CD1c-positive myeloid dendritic cell (primary cell): Measurements from ENCODE around the gene NRCAM.
A peak's percentile ranks its signal among the peaks of the same experiment; 100 is the strongest.

Experiments used
- DNase-seq: peaks from one replicate; pipeline ENCODE4 v3.0.0-alpha.2; 2016; ENCODE audit errors: extremely low spot score

NRCAM gene

DNA sequence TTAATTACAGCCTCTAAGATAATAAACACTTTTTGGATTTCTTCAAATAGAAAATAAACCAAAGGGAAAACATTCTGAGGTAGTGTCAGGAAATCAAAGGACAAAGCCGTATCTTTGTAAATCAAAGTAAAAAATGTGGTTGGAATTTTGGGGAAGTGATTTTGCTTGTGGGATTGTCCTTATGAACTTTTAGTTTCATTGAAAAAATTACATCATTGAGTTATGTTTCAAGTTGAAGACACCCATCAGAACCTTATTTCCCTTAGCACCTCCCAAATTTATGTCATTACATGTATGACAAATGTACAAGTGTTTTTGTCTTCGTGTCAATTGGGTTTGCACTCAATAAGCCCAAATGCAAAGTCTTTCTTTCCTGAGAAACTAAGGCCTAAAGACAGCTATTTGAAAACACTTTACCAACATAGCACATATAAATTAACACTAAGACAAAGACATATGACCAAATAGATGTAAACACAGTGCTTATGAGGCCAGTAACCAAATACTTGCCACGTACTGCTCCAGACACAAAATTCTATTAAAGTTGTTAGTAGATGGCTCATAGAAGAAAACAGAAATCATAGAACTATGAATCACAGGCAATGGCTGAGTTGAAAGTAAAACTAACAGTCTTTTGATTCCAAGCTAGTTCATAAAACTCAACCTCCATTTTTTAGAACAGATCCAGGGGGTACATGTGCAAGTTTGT, 299.2 kb downstream of the NRCAM start:
- DNase-seq = peak; percentile 30

DNA sequence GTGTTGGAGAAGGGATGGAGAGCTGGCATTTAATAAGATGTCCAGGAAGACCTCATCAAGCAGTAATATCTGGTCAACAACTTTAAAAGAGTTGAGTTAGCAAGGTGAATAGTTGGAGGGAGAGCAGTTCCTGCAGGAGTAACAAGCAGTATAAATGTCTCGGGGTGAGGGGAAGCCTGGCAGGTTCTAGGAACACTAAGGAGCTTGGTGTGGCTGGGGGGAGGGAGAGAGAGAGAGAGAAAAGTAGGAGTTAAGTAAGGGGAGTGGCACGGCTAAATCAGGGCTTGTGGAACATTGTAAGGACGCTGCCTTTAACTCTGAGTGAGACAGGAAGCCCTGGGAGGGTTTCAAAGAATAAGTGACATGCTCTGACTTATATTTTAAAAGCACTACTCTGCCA, 304.0 kb downstream of the NRCAM start:
- no peak for DNase-seq

DNA sequence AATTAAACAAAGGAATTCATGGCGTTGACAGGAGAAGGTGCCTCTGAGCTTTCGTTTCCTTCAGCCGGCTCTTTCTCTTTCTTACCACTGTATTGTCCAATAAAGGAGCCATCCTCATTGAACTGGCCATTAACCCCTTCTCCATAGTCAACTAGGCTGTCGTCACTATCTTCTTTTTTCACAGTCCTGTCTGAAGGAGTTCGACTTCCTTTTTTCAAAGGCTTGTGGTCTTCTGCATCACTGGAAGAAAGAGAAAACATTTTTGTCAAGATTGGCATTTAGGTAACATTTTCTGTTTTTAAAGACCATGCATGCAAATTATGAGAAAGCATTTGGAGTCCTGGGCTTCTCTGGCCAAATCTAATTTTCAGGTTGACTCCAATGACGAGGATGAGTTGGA, 306.3 kb downstream of the NRCAM start:
- no peak for DNase-seq

DNA sequence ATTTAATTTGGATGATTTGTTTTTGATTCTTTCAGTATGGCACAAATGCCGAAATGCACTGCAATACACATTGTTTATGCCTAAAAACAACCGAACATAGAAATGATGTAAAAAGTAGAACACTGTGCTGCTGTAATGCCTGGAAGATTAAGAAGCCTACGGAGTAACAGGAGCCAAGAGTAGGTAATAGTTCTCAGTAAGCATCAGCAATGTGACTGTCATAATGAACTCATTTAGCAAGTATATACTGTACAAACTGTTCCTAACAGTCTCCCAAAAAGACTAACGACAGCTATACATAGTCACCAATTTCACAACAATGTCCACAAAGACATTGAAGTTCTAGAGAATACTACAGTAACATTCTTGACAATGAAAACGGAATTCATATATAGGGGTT, 307.1 kb downstream of the NRCAM start:
- DNase-seq = no peak

DNA sequence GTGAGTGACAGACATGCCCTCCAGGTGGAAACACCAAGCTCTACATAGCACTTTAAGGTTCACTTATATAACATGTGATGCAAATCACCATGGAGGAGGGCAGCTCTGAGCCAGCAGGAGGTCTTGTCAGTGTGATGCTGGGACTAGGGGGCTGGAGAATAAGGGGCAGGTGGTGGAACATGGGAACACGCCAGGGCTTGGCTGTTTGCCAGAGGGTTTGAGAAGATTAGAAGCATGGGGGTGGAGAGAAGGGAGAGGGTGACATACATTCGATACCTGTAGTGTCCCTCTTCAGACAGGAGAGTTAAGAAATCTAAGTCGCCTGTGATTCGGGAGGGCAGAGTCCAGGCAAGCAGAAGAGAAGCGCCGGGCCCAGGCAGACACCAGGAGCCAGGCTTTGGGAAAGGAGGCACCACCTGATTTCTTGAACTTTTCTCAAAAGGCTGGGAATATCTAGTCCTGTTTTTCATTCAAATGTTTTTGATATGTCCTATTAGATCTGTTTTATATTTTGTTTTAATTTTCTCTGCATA, 309.1 kb downstream of the NRCAM start:
- DNase-seq = no peak

DNA sequence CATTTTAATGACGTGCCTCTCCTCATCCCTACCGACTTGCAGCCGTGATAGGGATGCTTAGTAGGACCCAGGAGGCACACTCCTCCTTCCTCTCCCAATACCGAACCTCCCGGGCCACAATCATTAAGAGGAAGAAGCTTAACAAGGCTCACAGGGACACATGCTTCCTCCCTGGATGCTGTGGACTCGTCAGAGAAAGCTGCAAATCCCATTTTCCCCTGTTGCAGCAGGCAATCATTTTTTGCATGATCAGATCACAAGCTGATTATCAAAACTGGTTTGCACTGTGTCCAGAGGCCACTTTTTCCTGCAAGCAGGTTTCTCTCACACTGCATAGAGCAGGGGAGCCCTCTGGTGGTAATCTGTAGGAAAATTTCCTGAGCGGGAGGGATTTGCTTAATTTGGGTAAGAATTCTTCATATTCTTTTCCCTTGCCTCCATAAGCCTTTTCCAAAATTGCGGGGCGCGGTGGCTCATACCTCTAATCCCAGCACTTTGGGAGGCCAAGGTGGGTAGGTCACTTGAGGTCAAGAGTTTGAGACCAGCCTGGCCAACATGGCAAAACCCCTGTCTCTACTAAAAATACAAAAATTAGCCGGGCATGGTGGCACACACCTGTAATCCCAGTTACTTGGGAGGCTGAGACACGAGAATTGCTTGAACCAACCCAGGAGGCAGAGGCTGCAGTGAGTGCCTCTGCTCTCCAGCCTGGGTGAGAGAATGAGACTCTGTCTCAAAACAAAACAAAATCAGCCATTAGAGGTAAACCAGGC, 310.0 kb downstream of the NRCAM start:
- peak; percentile 70 for DNase-seq

DNA sequence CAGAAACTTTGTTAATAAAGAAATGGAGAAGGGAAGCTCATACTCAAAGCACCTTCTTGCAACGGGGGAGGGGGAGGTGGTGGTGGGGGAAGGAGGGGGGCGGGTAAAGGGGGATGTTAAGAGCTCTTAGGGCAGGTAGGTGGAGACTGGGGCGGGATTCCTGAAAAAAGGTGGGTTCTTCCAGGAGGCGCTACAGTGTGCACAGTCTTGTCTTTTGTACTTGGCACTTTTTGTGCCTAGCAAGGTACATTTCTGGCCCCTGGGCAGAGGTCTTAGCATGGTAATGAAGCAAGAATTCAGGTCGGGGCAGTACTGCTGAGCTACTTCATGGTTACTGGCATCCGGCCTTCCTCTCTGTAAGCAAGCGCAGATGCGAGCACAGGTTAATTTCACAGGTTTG, 310.8 kb downstream of the NRCAM start:
- DNase-seq = no peak

DNA sequence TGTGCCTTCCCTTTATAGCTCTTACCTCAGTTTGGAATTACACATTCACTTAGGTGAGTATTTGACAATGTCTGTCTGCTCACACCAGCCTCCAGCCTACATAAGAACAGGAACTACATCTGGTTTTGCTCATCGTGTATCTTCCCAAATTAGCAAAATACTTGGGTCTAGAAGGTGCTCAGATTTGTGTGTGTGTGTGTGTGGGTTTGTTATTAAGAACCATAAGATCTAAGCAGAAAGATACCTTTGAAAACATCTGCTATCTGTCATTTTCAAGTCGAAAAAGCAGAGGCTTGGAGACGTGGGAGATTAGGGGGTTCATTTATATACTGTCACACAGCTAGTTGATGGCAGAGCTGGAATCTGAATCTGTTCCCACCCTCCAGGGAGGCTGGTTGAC, 311.3 kb downstream of the NRCAM start:
- no peak for DNase-seq

DNA sequence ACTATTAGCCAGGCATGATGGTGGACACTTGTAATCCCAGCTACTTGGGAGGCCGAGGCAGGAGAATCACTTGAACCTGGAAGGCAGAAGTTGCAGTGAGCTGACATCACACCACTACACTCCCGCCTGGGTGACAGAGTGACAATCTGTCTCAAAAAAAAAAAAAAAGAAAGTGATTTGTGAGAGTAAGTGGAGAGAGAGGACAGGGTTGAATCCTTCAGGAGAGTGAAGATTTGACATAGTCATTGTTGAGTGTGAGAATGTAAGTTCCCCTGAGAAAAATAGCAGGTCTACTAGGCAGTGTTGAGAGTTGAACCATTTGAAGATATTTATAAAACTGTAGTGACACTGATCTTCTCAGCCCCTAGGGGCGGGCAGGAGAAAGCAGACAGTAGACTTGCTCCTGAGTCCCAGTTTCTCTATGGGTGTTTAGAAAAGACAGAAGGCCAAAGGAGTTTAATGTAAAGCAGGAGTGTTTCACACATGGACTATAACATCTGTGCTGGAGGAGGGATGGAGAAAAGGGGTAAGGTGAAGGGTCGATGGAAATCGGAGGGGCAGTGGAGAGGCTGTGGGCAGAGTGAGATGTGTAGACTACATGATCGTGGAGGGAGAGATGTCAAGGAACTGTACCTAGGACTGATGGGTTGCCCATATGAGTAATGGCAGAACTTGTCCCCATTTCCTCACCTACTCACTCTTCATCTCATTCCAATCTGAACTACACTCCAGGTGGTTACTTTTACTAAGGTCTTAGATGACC, 312.4 kb downstream of the NRCAM start:
- DNase-seq = no peak

DNA sequence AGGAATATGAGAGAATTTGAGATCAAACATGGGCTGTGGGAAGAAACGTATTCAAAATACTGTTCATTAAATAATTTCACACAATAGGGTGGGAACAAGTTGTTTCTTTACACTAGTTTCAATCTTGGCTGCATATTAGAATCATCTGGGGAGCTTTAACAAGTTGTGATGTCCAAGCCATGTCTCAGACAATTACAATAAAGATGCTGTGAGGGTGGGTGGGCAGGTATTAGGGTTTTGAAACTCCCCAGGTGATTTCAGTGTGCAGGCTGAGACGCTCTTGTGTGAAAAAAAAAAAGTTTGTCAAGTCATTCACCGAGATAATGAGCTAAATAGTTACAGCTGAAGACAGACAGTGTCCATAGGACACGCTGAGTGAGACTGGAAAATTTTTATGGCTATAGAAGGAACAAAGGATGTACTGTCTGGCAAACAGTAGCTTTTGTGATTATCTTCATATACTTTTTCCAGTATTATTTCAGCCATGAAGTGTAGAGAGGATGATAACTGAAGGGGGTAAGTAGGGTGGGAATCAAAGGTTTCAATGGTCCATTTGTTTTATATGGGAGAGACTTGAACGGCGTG, 313.5 kb downstream of the NRCAM start:
- no peak for DNase-seq

DNA sequence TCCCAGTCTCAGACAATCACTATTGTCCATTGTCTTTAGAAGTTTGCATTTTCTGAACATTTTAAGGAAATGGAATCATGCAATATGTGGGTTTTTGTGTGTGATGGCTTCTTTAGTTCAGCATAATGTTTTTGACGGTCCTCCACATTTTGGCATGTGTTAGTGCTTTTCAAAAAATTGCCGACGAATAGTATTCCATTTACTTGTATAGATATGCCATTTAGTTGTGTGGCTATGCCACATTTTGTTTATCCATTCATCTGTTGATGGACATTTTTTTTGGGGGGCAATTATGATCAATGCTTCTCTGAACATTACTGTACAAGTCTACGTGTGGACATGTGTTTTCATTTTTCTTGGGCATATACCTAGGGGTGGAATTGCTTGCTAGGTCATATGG, 314.1 kb downstream of the NRCAM start:
- no peak for DNase-seq

DNA sequence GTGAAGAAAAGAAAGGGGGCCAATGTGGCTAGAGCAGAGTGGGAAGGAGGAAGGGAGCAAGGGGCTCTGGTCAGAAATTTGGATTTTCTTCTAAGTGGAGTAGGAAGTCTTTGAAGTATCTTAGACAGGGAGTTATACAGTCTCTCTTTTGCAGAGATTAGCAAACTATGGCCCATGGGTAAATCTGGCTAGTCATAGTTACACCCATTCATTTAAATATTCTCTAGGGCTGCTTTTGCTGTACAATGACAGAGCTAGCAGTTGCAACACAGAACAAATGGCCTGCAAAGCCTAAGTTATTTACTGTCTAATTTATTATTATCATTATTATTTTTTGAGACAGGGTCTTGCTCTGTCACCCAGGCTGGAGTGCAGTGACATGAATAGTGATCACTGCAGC, 315.6 kb downstream of the NRCAM start:
- no peak for DNase-seq

DNA sequence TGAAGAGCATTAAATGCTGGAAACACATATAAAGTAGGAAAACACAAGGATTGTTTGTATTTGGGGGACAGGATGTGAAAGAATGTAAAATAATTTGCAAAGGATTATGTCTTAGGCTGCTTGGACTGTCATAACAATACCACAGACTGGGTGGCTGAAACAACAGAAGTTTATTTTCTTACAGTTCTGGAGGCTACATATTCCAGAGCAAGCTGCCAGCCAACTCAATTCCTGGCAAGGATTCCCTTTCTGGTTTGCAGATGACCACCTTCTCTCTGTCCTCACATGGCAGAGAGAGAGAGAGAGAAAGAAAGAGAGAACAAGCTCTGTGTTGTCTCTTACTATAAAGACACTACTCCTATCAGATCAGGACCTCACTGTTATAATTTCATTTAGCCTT, 317.3 kb downstream of the NRCAM start:
- no peak for DNase-seq

DNA sequence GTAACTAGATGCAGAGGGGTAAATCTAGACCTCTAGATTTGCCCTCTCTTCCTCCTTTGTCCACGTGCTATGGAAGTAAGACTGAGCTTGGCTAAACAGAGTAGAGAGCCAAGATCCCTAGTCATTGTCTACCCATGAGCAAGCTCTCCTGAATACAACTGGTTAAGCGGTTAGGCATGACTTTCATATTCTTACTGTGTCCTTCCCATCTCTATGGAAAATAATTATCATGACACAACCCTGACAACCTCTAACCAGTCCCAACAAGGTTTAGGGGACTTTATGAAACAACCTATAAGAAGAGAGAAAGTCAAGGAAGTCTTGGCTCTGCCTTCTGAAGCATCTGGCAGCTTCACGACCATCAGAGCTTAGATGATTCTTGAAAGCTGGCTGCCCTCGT, 318.2 kb downstream of the NRCAM start:
- no peak for DNase-seq

DNA sequence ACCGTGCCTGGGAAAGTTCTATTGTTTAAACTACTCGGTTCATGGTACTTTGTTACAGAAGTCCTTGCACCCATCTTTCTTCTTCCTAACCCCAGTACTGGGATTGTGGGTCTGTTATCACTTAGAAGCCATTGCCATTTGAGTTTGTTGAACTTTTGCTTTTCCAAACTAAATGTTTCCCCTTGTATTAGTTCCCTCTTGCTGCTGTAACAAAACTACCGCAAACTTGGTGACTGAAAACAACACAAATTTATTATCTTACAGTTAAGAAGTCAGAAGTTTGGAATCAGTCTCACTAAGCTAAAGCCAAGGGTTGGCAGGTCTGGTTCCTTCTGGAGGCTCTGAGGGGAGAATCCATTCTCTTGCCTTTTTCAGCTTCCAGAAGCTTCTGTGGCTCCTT, 319.2 kb downstream of the NRCAM start:
- no peak for DNase-seq

DNA sequence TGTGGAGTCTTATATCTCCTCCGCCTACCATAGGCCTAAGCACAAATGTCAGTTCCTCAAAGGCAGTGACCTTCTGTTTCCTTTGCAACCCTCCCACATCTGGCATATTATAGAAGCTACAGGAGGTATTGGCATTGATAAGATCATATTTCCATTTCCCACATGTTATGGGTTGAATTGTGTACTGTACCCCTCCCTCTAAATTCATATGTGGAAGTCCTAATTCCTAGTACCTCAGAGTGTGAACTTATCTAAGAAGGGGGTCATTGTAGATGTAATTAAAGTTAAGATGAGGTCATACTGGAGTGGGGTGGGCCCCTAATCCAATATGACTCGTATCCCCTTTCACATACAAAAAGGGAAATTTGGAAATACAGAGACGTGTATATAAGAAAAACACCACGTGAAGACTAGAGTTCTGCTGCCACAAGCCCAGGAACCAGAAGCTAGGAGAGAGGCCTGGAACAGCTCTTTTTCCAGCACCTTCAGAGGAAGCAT, 320.0 kb downstream of the NRCAM start:
- DNase-seq = peak; percentile 69

DNA sequence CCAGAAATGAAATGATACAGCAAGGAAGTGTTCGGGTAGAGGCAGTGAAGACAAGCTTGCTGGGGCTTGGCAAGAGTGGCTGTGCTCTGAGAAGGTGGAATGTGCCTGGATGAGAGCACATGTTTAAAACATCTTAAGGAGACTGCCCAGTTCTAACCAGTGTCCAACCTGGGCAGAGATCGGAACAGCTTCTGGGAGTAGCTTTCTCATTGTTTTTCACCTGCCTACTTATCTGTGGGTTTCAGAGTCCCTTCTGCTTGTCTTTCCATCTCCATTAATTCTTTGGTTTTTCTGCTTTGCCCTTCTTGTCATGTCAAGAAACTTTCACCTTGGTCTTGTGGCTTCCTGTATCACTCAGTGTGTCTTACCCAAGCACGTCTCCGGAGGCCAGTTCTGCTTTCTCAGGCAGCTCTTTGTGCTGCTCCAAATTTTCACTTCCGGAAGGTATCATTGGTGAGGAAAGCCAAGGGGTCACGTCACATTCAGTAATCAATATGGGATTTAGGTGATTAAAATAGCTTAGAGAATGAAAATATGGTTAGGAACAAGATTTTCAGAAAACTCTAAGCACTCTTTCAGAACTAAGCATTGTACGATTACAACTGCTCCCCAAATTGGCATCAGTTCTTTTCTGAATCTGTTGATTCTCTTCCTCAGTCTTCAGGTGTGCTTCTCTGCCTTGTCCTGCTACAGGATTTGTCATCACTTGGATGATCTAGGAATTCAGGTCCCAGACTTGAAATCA, 320.6 kb downstream of the NRCAM start:
- peak; percentile 72 for DNase-seq

DNA sequence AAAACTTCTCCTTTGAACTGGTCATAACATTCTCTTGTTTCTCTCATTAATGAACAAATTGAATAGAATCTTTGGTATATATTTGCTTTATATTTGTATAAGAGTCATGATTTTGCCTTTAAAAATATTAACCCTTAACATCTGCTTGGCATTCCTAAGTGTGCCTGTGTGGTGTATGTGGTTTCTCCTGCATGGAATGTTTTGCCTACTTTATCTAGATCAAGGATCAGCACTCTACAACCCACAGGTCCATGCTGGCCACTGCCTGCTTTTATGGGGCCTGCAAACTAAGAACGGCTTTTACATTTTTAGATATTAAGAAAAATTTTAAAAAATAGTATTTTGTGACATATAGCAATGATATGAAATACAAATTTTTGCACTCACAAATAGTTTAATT, 321.8 kb downstream of the NRCAM start:
- no peak for DNase-seq

DNA sequence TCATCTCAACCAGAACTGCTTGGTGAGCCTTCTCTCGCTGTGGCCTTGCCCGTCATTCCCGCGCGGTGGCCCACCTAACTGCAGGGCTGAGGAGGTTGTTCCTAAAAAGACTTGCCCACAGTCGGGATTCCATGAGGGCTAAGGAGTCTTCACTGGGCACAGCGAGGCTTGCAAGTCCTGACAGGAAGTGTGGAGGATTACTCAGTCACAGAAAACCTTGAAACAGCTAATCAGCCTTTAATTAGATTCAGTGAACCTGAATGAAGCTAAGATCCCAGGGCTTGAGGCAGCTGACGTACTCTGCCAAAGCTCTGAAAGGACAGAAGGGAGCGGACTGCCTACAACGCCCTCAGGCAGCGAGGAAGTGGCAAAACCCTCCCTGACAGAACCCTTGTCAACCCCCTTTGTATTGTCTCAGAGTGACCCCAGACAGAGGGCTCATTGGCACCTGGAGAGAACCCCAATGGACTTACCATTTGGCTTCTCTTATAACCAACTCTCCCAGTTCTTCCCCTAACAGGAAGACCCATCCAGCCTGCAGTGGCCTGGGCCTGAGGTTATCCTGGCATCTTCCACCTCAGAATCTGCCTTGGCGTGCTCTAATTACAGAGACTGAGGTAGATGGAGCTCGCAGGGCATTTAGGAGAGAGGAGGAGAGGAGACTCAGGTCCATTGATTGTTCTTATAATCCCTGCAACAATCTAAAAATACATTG, 323.5 kb downstream of the NRCAM start:
- DNase-seq = no peak

DNA sequence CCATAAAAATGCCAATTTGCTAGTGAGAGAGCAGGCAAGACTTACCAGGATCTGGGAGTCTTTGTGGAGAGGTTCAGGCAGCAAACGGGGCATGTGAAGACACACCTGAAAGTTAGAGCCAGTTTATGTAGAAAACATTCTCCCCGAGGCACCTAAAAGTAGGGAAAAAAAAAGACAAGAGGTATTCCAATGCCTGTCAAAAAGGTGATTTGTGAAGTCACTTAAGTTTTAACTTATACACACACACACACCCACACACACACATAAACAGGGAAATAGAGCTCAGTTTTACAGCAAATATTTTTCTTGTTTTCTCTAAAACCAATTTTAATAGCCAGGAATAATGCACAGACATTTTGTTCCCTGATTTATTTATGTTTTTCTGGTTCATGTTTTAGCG, 326.0 kb downstream of the NRCAM start, which contains the start of gene LAMB4:
Gene LAMB4 (minus strand): TSS at position 101 of the 400 bp plus-strand sequence. CDS start 7,197 bp downstream, outside the sequence.
- DNase-seq = no peak
